CD1c-positive myeloid dendritic cell (primary cell): ENCODE data around the gene STEAP3.

ENCODE experiments used
- DNase-seq: peaks from one replicate; pipeline ENCODE4 v3.0.0-alpha.2; 2016; ENCODE audit errors: extremely low spot score

Gene STEAP3

GRCh38 chr2:119246884-119247843 lies 23.5 kb downstream of the STEAP3 start:
- no peak for DNase-seq

GRCh38 chr2:119247844-119248271 lies 24.2 kb downstream of the STEAP3 start:
- no peak for DNase-seq

GRCh38 chr2:119248311-119248710 lies 24.7 kb downstream of the STEAP3 start:
- DNase-seq = no peak

- DNase-seq = no peak
Observed at GRCh38 chr2:119248751-119249150, 25.1 kb downstream of the STEAP3 start.

- no peak for DNase-seq
Observed at GRCh38 chr2:119249311-119249710, 25.7 kb downstream of the STEAP3 start.

- no peak for DNase-seq
Observed at GRCh38 chr2:119249855-119250717, 26.5 kb downstream of the STEAP3 start.

GRCh38 chr2:119250718-119251290 lies 27.2 kb downstream of the STEAP3 start:
- DNase-seq = no peak

- DNase-seq = no peak
Observed at GRCh38 chr2:119251652-119252051, 28.0 kb downstream of the STEAP3 start.

GRCh38 chr2:119252186-119253113 lies 28.8 kb downstream of the STEAP3 start:
- DNase-seq = no peak

- DNase-seq = no peak
Observed at GRCh38 chr2:119253114-119253702, 29.6 kb downstream of the STEAP3 start.

GRCh38 chr2:119253760-119254600 lies 30.3 kb downstream of the STEAP3 start:
- DNase-seq = no peak

- DNase-seq = no peak
Observed at GRCh38 chr2:119254601-119255080, 31.0 kb downstream of the STEAP3 start.

- DNase-seq = no peak
Observed at GRCh38 chr2:119255760-119256581, 32.3 kb downstream of the STEAP3 start.

- DNase-seq = no peak
Observed at GRCh38 chr2:119256582-119256921, 32.9 kb downstream of the STEAP3 start.

GRCh38 chr2:119257198-119257597 lies 33.6 kb downstream of the STEAP3 start:
- DNase-seq = no peak

GRCh38 chr2:119259296-119259860 lies 35.7 kb downstream of the STEAP3 start:
- no peak for DNase-seq

- DNase-seq = no peak
Observed at GRCh38 chr2:119260646-119261492, 37.2 kb downstream of the STEAP3 start.
